Stimulated activated CD8-positive, alpha-beta memory T cell treated with anti-CD3 and anti-CD28 coated beads, Interleukin-7, amount 100 ng/mL, for 48 hours (primary cell): ENCODE results near the gene JAKMIP2.
"Not testable (repeated sequence)": the region's sequence is repeated elsewhere in the genome, so short reads cannot be mapped to it uniquely, and the experiment has no call there.

ENCODE experiments used
- DNase-seq, 2 donors: peaks; one replicate each; pipeline ENCODE4 v3.0.0-alpha.2; 2020; ENCODE audit warnings: low read depth in 1 of 2; ENCODE audit errors: extremely low read depth in 1 of 2

JAKMIP2 gene

DNA sequence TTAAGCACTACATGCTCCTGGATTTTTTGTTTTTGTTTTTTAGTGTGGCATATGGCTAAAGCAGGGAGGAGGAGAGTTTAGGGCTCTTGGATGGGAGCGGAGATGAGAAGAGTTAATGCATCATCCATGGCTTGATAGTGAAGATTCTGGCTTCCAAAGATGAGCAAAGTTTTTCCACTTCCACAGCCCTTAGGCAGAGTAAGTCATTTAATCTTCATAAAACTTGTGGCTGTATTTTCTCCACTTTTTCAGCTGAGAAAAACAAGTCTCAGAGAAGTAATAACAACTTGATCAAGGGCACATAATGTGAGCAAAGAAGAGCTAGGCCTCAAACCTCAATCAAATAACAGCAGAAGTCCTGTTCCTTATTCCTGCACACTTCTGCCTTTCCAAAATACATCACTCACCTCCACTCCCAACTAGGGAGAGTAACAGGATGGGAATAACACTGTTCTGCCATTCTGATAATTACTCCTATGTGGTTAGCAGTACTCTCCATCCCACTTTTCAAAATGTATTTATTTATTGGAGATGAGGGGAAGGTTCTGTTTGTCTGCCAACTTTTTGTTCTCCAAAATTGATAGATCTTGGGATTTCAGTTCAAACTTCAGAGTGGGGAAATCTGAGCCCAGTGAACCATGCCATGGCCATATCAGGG lies 218.9 kb downstream of the JAKMIP2 start:
- DNase-seq, result no peak

DNA sequence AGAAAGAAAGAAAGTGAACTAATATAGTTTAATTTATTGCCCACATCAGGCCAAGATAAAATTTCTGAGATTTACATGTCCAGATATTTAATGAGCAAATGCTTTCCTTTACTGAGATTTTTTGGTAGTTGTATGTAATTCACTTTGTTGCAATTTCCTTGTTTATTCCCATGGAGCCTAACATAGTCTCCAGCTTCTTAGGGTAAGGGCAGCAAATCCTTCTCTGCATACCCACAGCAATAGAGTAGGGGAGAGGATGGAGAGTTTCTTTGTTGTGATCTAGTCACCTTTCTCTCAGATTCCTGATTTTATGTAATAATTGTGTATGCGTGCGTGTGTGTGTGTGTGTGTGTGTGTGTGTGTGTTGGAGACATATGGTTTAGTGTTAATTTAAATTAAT lies 221.1 kb downstream of the JAKMIP2 start:
- no peak for DNase-seq

DNA sequence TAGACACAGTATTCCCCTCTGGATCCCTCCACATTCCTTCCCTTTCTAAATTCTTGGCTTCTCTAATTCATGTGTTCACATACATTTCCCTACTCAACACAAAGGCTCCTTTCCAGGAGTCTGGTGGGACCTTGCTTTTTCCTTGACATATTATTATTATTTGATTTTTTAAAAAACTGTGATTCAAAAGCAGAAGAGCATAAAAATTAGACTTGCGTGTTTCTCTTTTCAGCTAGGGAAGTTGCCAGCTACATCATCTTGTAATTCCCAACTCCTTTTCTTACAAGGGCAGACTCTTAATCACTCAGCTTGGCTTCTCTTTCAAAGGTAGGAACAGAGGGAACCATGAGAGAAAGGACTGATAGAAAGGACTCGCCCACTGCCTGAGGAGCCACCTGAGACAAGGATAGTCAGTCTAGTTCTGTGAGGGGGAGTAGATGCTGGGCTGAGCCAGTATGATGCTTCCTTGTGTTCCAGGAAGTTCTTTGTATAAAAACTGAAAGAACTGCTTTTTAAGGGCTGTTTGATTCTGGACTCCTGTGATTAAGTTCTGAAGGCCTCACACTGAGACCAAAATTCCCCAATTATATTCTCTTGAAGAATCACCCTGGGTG lies 221.7 kb downstream of the JAKMIP2 start:
- DNase-seq, result no peak

DNA sequence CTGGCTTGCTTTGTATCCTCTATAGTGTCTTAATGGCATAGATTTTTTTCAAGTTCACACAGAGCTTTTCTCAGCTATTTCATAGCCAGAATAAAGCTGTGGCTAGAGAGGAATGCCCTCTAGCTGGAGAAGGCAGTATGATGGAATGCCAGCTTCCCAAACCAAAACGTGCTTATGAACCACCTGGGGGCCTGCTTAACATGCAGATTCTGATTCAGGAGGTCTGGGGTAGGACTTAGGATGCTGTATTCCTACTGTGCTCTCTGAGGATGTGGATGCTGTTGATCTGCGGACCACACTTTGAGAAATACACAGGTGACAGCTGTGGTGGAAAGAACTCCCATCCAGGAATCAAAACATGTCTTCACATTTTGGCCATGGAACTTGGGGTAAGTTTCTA lies 222.8 kb downstream of the JAKMIP2 start:
- no peak for DNase-seq

DNA sequence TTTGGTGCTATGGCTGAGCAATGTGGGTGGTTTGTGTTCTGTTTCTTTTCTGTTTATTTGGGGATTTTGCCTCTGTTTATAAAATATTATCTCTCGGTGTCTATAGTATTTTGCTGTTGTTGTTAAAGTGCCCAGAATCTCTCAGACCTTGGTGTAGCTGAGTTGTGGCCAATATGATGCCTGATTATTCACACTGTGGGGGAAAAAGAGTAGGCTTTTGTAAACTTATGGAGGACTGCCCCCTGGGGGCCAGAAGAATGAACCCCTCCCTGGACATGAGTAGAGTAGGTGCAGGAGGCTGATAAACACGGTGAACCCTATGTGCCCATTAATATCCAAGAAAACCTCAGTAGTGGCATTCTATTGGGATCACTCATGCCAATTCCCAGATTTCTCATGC lies 223.7 kb downstream of the JAKMIP2 start:
- no peak for DNase-seq

DNA sequence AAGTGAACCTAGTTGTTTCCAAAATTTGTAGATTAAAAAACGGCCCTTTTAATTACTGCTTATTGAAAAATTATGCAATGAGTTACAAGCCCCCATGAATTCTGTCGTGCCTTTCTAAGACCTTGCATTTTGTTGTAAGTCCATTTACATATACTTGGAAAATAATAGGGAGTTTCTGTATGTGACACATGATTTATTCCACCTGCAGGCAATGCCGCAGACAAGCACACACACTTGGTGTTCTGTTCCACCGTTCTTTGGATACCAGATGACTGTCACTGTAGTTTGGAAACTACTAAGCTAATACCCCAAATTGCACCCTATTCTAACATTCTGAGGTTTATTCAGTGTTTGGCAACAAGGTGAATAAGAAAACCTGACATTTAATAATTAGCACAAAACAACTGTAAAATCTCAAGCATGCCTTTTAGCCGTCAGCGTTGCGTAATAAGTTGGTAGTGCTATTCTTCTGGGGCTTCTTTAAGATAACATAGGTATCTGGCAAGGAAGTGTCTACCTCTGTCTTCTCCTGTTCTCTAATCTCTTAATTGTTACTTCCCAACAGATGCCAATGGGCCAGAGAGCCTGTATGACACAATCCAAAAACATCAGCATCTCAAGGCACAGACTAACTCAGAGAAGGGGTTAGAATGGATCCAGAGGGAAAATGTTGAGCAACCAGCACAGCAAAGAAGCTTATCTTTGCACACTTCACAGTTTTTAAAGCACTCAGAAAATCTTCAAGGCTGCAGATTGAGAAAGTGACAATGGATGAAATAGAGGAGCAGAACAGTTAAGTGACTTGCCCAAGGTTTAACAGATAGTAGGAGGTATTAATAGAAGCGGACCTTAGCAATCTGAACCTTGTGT lies 224.4 kb downstream of the JAKMIP2 start:
- no peak for DNase-seq

DNA sequence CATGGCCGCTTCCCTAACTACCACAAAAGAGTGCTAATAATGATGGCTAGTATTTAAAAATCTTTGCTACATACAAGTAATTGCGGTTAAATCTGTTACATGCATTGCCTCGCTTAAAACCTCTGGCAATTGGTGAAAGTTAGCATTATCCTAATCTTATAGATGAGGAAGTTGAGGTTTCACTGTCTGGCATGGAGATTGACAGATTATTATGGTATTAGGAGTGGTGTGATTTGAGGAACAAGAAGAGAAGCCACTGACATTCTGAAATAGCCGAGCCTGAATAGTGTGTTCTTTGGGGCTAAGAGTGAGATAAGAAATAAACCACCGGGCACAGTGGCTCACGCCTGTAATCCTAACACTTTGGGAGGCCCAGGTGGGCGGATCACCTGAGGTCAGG lies 227.4 kb downstream of the JAKMIP2 start:
- DNase-seq, result no peak

DNA sequence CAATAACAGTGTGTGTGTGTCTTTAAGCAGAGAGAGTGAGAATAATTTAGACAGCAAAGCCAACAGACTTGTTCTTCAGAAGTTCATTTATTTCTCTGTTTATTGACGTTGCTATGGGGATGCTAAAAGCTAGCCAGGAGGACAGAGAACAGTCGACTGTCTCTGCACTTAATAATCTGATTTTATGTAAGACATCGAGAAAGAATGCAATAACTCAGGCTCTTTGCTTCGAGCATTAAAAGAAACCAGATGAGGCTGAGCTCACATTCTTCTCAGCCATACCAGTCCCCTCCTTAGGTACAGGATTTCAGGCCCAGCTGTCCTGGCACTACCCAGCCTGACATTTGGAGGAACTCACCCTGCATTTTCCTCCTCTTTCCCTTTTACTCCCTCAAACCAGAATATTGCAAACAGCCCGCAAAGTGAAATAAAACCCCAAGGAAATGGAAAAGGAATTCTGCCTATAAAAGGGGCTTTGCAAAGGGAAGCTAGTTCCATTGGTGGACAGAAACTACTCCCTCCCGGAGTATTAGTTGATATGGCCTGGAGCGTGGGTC lies 228.2 kb downstream of the JAKMIP2 start:
- DNase-seq, result no peak

DNA sequence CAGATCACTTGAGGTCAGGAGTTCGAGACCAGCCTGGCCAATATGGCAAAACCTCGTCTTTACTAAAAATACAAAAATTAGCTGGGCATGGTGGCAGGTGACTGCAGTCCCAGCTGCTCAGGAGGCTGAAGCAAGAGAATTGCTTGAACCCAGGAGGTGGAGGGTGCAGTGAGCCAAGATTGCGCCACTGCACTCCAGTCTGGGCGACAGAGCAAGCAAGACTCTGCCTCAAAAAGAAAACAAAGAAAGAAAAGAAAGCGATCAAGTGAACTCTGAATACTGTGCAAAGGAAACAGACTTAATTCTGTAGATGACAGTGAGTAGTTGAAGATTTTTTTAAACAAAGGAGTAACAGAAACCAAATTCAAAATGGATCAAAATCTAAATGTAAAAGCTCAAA lies 228.7 kb downstream of the JAKMIP2 start:
- not testable (repeated sequence) for DNase-seq

DNA sequence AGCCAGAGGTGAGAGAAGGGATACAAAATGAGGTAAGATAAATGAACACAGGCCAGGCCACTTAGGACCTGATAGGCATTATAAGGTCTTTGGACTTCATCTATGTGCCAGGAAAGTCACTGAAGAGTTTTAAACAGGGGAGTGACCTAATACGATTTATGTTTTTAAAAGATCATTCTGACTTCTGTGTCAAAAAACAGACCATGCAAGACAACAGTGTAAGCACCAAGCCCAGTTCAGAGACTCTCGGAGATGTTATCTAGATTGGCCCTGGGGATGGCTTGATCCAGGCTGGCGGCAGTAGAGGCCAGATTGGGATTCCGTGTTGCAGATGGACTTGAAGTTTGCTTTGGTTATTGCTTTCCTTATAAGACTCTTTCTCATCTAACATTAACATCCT lies 229.6 kb downstream of the JAKMIP2 start:
- no peak for DNase-seq

DNA sequence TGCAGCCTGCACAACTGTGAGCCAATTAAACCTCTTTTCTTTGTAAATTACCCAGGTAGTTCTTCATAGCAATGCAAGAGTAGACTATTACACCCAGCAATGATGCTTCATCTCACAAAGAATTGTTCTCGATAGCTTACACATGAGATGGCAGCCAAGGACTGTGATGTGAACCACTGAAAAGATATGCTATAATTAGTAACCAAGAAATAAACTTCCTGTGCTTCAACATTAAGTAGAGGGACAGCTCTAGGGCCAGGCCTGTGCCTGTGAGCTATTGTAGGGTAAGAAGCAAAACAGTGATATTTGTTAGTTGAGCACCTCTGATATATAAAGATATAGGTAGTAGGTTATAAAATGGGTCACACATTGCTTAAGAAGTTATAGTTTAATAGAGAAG lies 230.9 kb downstream of the JAKMIP2 start:
- DNase-seq, result no peak

DNA sequence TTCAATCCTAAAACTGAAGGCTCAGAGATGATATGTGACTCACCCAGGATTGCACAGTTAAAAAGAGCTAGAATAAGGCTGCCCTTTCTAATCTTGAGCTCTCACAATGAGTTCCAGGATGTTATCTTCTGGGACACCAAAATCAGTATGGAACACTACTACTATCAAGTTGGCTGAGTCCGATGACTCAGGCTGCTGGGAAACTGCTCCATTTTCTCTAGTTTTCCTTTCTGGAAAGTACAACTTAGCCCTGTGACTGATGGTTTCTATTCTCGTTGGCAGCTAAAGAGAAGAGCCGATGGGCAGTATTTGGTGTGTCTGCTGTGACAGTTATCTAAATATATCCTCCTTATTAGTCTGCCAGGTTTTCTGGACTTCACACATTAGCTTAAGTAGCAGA lies 234.8 kb downstream of the JAKMIP2 start:
- no peak for DNase-seq

DNA sequence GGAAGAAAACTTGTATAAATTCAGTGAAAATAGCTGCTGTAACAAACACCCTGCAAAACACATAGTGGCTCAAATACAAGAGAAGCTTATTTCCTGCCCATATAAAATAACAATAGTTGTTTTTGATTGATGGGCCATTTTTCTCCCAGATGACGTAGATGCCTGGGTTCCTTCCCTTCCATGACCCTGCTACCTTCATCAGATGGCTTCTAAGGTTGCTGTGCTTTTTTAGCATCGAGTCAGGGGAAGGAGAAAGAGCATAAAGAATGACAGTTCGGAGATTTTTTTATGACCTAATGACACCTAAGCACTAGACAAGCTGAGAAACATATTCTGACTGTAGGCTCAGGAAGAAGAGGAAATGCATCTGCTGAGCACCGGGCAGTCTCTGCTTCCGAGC lies 238.0 kb downstream of the JAKMIP2 start:
- no peak for DNase-seq

DNA sequence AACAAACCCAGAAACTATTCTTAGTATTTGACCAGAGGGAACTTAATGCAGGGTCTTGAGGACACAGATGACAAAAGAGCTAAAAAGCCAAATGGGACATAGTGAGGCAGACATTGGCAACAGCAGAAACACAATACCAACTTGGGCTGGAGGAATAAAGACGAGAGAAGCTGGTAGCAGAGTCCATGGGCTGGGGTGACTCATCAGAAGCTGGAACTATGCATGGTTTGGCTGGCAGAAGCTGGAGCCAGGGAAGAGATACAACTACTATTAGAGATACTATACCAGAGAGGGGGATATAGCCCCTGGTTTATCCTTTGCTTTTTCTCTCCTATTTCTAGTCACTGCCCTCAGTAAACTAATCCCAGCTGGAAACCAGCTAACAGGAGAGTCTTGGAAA lies 243.5 kb downstream of the JAKMIP2 start:
- DNase-seq, result no peak

DNA sequence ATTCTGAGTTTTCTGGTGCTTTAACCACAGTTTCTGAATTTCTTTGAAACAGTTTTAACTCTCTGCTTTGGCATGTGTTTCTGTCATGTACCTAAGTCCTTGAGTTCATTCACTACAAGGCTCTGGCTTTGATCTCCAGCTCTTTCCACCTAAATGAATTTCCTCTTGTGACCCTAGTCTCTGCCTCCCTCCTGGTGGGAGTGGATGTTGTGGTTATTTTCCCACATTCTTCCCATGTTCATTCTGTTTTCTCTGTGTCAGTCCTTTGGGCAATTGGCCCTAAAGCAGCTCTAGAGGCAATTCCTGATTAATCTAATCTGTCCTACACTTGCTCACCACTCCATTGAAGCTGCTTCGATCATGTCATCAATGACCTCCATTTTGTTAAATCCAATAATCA lies 244.3 kb downstream of the JAKMIP2 start:
- DNase-seq, result no peak
